DMS153 treated with DMSO at 0.1 percent for 48 hours (cell line): ENCODE data around the gene RND3.
A peak's percentile ranks its signal among the peaks of the same experiment; 100 is the strongest.

Experiments
- DNase-seq: peaks from one replicate; lab custom pipeline; 2025; ENCODE audit not compliant: unreplicated experiment; lab: John Stamatoyannopoulos, UW

RND3 gene

DNA sequence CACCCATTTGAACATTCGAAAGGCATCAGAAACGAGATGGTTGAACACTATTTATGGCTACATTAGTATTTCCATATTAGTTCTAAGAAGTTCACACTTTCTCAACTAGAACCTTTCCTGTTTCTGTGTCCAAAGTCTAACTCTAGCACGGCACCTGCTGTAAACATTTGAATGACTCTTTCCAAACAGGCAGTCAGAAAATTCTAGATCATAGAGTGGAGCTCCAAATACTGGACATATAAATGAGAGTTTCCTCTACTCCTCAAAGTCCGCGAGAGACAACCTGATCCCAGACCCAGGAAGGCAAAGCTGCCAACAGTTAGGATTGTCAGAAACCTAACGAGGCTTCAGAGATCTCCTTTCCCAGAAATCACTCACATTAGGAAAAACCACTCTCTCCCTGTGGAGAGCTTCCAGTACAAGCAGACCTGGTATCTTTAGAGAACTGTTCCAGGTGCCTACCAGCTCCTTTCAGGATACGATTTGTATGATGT, 10.6 kb downstream of the RND3 start:
- DNase-seq: no peak

DNA sequence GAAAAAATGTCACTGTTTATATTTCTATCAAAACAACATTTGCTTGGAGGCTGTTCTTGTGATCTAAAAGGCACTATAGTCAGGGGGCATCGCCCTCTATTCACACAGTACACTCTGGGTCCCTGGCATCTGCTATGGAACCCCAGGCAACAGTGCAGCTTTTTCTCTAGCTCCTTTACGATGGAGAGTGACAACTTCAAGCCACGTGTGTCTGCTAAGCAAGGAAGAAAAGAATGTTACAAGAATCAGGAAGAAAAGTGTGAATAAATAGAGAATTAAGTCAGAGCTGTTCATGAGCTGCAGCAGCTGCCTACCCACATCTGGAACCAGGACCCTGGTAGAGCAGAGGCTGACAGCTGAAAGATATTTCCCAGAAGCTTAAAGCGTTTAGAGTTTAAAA, 11.2 kb downstream of the RND3 start:
- DNase-seq: no peak

DNA sequence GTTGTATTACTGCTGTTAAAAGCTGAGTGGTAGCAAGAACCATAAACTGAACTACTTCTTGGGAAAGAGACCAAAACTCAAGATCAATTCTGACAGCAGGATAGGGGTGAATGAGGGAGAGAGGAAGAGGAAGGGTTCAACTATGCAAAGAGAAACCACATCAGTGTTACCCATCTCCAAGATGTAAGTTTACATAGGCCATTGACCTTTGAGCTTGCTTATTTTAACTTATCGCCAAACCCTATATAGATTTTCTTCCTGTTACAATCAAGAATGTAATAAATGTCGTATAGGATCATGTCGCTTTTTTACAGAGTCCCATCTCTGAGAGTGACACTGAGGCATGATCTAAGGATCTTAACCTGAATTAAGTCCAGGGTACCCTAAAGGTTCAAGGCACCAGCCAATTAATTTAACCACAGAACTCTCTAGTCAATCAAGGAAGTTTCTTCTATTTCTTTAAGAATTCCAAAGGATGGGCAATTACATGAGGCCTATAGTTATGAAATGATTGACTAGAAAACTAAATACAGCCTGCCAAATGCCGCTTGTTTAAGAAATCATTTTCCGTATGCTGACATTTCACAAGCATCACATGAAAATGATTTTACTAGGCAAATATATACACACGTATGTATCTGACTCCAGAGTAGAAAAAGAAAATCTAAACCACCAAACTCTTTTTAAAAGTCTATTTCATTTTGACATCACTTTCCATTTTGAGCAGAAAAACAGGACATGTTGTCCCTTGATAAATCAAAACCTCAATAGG, 11.8 kb downstream of the RND3 start:
- DNase-seq: no peak

DNA sequence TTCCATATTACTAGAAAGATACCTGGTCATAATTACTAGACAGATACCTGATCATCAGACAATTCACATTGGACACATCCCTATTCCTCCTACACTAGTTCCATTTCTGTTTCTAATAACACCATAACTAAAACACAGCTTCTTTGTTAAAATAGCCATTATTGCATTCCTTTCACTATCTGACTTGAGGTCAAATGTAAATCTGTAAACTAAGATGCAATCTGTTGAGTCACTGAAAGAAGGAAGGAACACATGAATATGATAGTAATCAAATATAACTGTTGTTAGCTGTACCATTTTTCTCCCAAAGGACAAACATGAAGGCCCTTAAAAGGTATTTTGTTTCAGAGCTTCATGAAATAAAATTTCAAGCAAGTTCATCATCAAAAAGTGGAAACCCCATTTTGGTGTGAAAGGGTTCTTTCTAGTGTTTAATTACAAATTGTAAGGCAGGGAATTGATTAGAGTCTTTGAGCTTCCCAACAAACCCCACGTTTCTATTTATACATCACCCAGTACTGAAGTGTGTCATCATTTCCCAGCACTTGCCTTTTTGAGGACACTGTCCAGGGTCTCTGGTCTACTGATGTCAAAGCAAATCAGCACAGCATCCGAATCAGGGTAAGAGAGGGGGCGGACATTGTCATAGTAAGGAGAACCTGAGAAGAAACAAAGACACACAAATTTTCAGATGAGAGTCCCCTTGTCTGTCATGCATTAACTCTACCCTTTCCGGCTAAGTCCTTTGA, 13.0 kb downstream of the RND3 start:
- DNase-seq: no peak

- DNase-seq: no peak
Observed at GRCh38 chr2:150473767-150474166, 13.7 kb downstream of the RND3 start.

DNA sequence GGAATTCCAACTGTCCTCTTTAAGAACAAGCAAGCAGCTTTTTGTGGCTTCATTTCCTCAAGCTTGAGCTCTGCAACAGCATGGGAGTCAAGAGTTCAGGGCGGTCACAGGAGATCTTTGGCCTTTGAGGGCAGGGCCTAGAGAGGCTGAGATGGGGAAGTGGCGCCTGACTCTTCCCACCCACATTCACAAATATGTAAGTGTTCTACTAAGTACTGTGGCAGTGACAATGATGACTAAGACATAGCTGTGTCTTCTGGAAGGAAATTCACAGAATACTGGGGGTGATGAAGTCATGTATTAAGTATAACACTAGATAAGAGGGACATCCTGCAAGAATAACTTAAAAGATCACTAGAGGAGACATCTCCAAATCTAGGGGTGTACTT, 15.0 kb downstream of the RND3 start:
- no peak for DNase-seq

- no peak for DNase-seq
Observed at GRCh38 chr2:150471813-150472510, 15.5 kb downstream of the RND3 start.

- DNase-seq: no peak
Observed at GRCh38 chr2:150470435-150470834, 17.0 kb downstream of the RND3 start.

- DNase-seq: no peak
Observed at GRCh38 chr2:150469706-150470274, 17.7 kb downstream of the RND3 start.

GRCh38 chr2:150468350-150468960, 19.0 kb downstream of the RND3 start:
- no peak for DNase-seq

DNA sequence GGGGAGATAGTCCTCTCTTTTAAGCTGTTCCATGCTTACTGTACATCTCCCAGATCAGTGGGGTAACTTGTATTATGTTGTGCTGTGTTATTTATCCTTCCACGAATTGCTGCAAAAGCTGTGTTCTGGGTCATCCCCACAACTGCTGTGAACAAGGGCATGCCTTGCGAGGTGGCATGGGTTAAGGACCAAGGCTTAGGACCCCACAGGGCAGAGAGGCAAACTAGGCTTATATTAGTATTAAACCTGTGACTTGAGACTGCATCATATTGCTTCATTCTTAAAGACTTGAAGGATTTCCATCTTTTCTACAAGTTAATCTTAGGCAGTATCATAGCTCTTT, 19.9 kb downstream of the RND3 start:
- no peak for DNase-seq

DNA sequence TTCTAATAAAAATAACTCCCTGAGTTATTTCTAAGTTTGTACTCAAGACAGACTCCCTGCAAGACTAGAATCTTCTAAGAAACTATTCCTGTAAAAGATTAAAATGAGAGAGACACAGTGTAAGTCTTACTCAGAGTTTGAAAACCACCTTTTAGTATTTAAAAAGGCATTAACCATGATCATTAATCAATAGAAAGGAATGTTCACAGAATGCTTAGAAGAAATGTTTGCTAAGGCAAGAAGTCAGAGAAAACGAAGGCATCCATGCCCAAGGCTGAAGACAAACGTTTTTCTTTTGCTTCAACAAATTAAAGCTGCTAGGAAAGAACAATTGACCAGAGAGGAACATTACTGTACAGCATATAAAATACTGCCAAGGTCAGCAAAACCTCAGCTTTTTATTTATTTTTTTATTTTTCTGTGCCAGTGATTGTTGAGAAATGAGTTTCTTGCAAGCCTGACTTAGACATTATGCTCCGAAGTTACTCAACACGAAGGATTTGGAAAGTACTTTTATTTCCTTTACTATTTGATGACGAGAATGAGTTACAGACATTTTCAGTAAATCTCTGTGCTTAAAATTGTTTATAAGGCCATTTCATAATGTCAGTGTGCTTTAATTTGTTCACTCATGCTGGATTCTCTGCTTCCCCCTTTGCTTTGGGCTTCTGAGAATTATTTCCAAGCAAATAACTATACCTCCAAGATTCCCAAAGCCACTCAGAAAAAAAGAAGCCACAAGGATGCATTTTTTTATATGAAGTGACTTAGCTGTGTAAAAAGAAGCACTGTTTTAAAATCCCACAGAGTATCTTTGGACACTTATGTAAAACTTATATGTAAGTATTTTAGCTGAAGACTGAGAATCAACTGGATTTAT, 20.5 kb downstream of the RND3 start:
- no peak for DNase-seq

- no peak for DNase-seq
Observed at GRCh38 chr2:150465703-150466569, 21.5 kb downstream of the RND3 start.

DNA sequence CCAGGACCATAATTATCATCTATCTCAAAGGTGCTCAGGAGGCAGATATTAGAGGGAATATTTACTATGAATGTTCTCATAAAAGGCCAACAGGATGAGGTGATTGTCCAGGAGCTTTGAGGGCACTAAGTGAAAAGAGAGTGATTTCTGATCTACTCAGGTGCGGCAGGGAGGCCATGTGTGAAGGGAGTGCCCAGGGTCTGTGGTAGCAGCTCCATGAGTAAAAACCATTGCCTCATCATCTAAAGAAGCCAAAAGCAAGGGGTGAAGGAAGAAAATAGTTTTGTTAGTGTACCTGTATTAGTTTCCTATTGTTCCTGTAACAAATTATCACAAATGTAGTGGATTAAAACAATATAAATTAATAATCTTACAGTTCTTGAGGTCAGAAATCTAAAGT, 22.5 kb downstream of the RND3 start:
- no peak for DNase-seq

GRCh38 chr2:150464270-150464669, 23.2 kb downstream of the RND3 start:
- DNase-seq: no peak

- no peak for DNase-seq
Observed at GRCh38 chr2:150462770-150463169, 24.7 kb downstream of the RND3 start.

- DNase-seq: no peak
Observed at GRCh38 chr2:150459281-150459680, 28.2 kb downstream of the RND3 start.

DNA sequence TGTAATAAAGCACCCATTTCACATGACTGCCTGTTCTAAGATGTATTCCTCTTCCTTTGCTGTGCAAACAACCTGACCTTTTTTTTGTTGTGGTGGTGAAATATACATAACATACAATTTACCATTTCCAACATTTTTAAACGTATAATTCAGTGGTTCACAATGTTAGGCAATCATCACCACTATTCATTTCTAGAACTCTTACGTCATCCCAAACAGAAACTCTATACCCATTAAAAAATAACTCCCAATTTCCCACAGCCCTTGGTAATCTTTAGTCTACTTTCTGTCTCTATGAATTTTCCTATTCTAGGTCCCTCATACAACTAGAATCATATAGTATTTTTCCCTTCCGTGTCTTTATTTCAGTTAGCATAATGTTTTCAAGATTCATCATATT, 36.7 kb downstream of the RND3 start:
- DNase-seq: no peak

GRCh38 chr2:150449856-150450255, 37.6 kb downstream of the RND3 start:
- DNase-seq: peak; percentile 34
